ENCODE measurements around the gene FSD1.
"Not testable (repeated sequence)": the region's sequence is repeated elsewhere in the genome, so short reads cannot be mapped to it uniquely, and the experiment has no call there.

The FSD1 gene

GRCh38 chr19:4284974-4285373 is 19.4 kb upstream of the FSD1 start:
- no peak for DNase-seq (ENCODE audit: low read depth)

DNA sequence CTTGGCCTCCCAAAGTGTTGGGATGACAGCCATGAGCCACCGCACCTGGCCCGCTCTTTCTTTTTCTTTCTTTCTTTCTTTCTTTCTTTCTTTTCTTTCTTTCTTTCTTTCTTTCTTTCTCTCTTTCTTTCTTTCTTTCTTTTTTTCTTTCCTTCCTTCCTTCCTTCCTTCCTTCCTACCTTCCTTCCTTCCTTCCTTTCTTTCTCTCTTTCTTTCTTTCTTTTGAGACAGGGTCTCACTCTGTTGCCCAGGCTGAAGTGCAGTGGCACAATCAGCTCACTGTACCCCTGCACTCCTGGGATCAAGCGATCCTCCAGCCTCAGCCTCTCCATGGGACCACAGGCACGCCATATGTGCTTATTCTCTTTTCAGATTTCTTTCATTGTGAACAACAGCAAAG is 18.3 kb upstream of the FSD1 start:
- not testable (repeated sequence) for DNase-seq (ENCODE audit: low read depth)

GRCh38 chr19:4288091-4288777 is 16.2 kb upstream of the FSD1 start:
- DNase-seq (ENCODE audit: low read depth): no peak

DNA sequence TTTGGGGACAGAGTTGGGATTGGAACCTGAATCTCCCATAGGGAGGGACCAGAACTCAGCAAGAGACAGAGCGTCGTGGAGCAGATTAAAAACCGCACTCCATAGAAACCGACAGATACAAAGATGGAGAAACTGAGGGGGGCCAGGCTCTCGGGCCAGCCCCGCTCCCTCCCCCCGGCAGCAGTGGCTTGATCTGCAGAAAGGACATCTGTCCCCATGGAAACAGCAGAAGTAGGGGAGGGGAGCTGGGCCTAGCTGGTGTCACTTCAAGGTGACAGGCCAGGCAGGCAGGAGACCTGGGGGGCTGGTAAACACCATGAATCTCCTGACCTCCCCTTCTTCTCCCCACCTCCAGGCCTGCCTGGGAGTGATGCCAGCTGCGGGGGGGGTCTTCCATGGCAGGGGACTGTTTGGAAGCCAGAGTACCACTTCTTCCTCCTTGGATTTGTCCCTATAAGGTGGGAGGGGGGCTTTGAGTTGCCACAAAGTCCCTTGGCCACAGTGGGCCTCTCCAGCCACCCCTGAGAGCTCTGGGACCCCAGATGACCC is 13.1 kb upstream of the FSD1 start:
- DNase-seq (ENCODE audit: low read depth): no peak

DNA sequence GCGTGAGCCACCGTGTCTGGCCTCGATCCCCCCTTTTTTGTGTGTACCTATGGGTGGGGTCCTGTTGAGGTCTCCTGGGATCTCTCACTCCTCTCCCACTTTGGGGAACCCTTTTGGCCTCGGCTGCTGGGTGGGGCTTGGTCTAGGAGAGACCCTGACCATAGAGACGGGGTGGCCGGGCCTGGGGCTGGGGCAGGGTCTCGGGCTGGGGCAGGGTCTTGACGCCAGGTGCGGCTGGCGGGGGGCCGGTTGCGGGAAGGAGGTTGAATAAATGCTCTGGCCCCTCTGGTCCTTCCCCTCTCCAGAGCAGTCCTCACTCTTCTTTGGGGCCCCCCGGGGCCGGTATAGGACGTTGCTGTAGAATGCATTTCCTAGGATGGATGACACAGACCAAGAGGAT is 11.9 kb upstream of the FSD1 start:
- no peak for DNase-seq (ENCODE audit: low read depth)

DNA sequence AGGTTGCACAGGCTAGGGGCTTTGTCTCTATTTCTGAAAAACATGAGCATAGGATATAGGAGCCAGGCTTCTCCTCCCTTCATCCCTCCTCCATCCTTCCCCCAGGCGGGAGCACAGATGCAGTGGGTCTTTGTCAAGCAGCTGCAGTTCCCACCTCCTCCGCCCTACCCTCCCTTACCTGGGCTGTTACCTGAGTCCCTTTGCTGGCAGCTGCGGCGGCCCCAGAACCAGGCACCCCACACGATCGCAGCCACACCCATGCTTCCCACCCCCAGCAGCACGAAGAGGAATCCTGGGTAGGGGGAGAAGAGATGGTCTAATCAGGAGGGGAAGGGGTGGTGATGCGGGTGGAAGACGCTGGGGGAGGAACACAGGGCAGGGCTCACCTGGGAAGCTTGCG is 10.0 kb upstream of the FSD1 start:
- DNase-seq (ENCODE audit: low read depth): no peak

DNA sequence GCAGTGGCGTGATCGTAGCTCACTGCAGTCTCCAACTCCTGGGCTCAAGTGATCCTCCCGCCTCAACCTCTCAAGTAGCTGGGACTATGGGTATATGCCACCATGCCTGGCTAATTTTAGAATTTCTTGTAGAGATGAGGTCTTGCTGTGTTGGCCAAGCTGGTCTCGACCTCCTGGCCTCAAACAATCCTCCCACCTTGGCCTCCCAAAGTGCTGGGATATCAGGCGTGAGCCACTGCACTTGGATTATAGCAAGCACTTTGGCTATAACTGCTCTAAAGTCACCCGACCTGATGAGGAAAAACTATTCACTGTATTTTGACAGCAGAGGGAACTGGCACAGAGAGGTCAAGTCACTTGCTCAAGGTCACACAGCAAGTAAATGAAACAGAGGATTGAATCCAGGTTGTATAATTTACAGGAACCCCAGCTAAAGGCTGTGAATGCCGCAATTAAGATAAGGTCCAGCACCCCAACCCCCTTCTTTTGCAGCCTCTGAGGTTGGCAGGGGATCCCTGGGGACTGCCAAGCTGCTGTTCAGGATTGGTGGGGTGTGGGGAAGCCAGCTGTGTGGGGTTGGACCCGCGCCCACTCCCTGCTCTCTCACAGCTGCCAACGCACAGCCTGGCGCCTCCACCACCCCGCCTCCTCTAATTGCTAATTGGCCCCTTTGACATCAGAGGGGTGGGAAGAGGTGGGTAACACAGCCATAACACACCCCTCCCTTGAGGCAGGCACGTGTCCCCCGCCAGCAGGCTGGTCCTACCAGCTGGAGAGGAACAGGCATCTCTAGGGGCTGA is 8.2 kb upstream of the FSD1 start:
- DNase-seq (ENCODE audit: low read depth): no peak

DNA sequence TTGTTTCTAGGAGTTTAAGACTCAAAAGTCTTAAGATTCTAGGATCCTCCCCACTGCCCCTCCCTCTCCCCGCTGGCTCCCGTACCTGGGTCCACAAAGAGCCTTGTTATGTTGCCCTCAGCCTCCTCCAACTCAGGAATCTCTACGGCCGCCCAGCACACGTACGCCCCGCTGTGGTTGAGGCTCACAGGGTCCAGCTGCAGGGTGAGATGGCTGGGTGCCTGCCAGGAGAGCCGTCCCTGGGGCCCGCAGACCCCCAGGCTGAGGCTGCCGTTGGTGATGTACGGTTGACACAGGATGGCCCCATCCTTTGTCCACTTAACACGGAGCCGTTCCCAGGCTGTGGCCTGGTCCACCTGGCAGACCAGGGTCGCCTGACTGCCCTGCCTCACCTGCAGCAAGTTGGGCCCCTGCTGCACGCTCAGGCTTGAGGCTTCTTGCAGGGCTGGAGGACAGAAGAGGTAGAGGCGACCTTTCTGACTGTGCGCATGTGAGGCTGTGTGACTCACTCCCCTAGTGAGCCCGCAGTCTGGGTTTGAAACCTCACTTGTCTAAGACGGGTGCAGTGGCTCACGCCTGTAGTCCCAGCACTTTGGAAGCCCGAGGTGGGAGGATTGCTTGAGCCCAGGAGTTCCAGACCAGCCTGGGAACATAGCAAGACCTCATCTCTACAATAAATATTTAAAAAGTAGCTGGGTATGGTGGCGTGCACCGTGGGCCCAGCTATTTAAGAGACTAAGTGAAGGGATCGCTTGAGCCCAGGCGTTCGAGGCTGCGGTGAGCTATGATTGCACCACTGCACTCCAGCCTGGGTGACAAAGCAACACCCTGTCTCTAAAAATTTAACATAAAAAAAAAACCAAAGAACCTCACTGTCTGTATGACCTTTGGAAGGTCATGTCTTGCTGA is 6.2 kb upstream of the FSD1 start:
- no peak for DNase-seq (ENCODE audit: low read depth)

- no peak for DNase-seq (ENCODE audit: low read depth)
Observed at GRCh38 chr19:4298810-4299550, 5.4 kb upstream of the FSD1 start.

DNA sequence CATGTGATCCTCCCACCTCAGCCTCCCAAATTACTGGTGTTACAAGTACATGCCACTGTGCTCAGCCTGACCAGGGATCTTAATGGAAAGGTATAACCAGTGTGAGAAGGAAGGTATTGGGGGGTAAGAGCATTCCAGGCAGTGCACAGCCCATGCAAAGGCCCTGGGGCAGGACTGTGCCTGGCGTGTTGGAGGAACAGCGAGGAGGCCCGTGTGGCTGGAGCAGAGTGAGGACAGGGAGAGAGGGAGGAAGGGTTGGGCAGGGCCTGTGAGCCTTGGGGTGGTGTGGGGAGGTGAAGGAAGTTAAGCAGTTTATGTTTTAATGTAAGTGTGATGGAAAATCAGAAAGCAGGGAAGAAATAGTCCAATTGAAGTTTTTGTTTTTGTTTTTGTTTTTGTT is 3.8 kb upstream of the FSD1 start:
- no peak for DNase-seq (ENCODE audit: low read depth)

- DNase-seq (ENCODE audit: low read depth): no peak
Observed at GRCh38 chr19:4301590-4302242, 2.7 kb upstream of the FSD1 start.

GRCh38 chr19:4302243-4302640 is 2.2 kb upstream of the FSD1 start, which contains the start of gene TMIGD2:
TMIGD2 (minus strand) TSS chr19:4302389; CDS start chr19:4302385, 4 bp downstream.
- DNase-seq (ENCODE audit: low read depth): no peak

DNA sequence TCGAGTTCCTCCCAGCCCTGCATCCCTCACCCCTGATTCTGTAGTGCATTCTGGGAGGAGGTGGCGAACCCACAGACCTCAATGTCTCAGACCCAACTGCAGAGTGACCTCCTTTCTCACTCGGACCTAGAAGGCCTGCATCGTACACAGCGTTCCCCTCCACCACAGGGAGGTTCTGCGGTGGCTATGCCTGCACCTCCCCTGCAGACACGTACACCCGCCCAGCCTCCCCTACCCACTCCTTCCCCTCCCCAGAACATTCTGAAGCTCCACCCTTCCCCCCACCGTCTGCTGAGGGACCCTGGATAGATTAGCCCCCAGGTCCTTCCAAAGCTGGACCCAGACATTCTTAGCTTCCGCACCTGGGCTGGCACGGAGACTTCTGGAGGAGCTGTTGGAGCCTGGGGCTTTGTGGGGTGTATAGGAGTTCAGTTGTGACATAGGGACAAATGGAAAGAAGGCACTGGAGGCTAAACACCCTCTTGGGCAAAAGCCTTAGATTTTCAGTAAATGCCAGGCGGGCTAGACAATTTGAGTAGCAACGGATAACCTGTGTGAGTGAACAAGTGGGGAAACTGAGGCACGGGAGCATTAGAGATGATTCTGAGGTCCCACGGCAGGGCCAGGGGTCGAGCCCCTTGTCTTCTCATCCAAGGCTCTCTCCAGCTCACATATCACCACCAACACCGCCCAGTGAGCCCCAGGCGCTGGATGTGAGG is 420 bp upstream of the FSD1 start:
- no peak for DNase-seq (ENCODE audit: low read depth)

GRCh38 chr19:4305257-4305612 is 837 bp downstream of the FSD1 start:
- no peak for DNase-seq (ENCODE audit: low read depth)

DNA sequence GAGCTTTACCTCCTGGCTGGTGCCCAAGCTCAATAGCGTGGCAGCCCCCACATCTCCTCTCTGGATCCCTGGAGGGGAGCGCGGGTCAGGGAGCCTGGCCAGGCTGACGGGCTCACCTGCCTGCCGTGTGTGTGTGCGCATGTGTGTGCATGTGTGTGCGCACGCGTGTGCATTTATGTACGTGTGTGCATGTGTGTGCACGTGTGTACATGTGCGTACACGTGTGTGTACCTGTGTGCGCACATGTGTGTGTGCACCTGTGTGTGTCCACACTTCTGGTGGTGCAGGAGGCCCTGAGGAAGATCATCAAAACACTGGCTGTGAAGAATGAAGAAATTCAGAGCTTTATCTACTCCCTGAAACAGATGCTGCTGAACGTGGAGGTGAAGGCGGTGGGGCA is 1.3 kb downstream of the FSD1 start:
- DNase-seq (ENCODE audit: low read depth): no peak

GRCh38 chr19:4310247-4311121 is 6.1 kb downstream of the FSD1 start:
- no peak for DNase-seq (ENCODE audit: low read depth)

- no peak for DNase-seq (ENCODE audit: low read depth)
Observed at GRCh38 chr19:4313847-4314490, 9.6 kb downstream of the FSD1 start.

GRCh38 chr19:4316956-4317355 is 12.6 kb downstream of the FSD1 start:
- DNase-seq (ENCODE audit: low read depth): no peak

- no peak for DNase-seq (ENCODE audit: low read depth)
Observed at GRCh38 chr19:4318460-4318859, 14.1 kb downstream of the FSD1 start.
